Measurements from ENCODE around the gene ARHGEF17.
A peak's percentile ranks its signal among the peaks of the same experiment; 100 is the strongest.

The ARHGEF17 gene

GRCh38 chr11:73350908-73351636 lies 43.0 kb downstream of the ARHGEF17 start:
- DNase-seq (ENCODE audit: low read depth, low spot score) = no peak

- DNase-seq (ENCODE audit: low read depth, low spot score) = no peak
Observed at GRCh38 chr11:73353422-73353821, 45.3 kb downstream of the ARHGEF17 start.

- no peak for DNase-seq (ENCODE audit: low read depth, low spot score)
Observed at GRCh38 chr11:73355109-73355508, 47.0 kb downstream of the ARHGEF17 start.

GRCh38 chr11:73356979-73357860 lies 49.1 kb downstream of the ARHGEF17 start:
- DNase-seq (ENCODE audit: low read depth, low spot score) = no peak

- DNase-seq (ENCODE audit: low read depth, low spot score) = no peak
Observed at GRCh38 chr11:73358071-73358470, 50.0 kb downstream of the ARHGEF17 start.

- DNase-seq (ENCODE audit: low read depth, low spot score) = no peak
Observed at GRCh38 chr11:73359341-73359740, 51.3 kb downstream of the ARHGEF17 start.

- DNase-seq (ENCODE audit: low read depth, low spot score) = no peak
Observed at GRCh38 chr11:73359930-73360742, 52.1 kb downstream of the ARHGEF17 start.

- no peak for DNase-seq (ENCODE audit: low read depth, low spot score)
Observed at GRCh38 chr11:73360743-73361369, 52.8 kb downstream of the ARHGEF17 start.

GRCh38 chr11:73361953-73362776 lies 54.1 kb downstream of the ARHGEF17 start:
- peak; percentile 67 for DNase-seq (ENCODE audit: low read depth, low spot score)

- DNase-seq (ENCODE audit: low read depth, low spot score) = no peak
Observed at GRCh38 chr11:73363147-73363546, 55.1 kb downstream of the ARHGEF17 start.

GRCh38 chr11:73365352-73366264 lies 57.5 kb downstream of the ARHGEF17 start:
- no peak for DNase-seq (ENCODE audit: low read depth, low spot score)

- no peak for DNase-seq (ENCODE audit: low read depth, low spot score)
Observed at GRCh38 chr11:73366265-73366610, 58.2 kb downstream of the ARHGEF17 start.

GRCh38 chr11:73366953-73367352 lies 58.9 kb downstream of the ARHGEF17 start:
- DNase-seq (ENCODE audit: low read depth, low spot score) = no peak

- DNase-seq (ENCODE audit: low read depth, low spot score) = no peak
Observed at GRCh38 chr11:73367482-73368024, 59.5 kb downstream of the ARHGEF17 start.

GRCh38 chr11:73372375-73372993 lies 64.4 kb downstream of the ARHGEF17 start:
- no peak for DNase-seq (ENCODE audit: low read depth, low spot score)

GRCh38 chr11:73374151-73374550 lies 66.1 kb downstream of the ARHGEF17 start:
- no peak for DNase-seq (ENCODE audit: low read depth, low spot score)

GRCh38 chr11:73375830-73376159 lies 67.7 kb downstream of the ARHGEF17 start:
- no peak for DNase-seq (ENCODE audit: low read depth, low spot score)

GRCh38 chr11:73376160-73376802 lies 68.2 kb downstream of the ARHGEF17 start, which contains the start of gene RELT:
Gene RELT (plus strand): TSS chr11:73376399. CDS start chr11:73389137, 12,738 bp downstream.
- DNase-seq (ENCODE audit: low read depth, low spot score) = peak; percentile 25

Measured in iPS DF 19.7 (cell line).